ENCODE results near the gene PAPOLG. TPM values are rescaled to one million over a fixed set of nuclear protein-coding genes. Genes with fewer than 3 reads are reported as not detected.

The PAPOLG gene
- total RNA-seq, 1 donor from 2014 or later = 11.4 TPM

DNA sequence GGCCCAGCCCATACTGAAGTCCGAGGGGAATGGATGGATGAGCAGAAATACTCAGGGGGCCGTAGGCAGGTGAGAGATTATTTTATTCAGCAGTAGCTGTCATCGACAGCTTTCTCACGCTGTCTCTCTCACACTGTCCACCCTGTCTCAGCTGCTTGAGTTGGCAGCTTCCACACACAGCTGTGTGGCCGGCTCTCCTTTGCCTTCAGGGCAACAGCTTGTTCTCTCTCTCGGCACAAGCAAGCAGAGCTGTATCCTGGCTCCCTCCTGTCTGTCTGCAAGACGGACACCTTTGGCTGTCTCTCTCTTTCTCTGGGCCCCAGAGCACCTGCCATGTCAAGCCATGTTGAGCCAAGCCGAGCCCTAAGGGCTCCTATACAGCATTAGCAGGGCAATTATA is 9.8 kb upstream of the PAPOLG start:
- no peaks in the 10 kb centered on the region for H3K36me3 ChIP-seq
- H3K4me1 ChIP-seq = no peaks in the 10 kb centered on the region
- H3K4me3 ChIP-seq = no peak overlapping the region
- DNase-seq (ENCODE audit: low spot score in 2 of 2) = no peak
- H3K27me3 ChIP-seq = no peaks in the 10 kb centered on the region
- no peaks in the 10 kb centered on the region for H3K9me3 ChIP-seq
- TF ChIP-seq, protein P1, sequence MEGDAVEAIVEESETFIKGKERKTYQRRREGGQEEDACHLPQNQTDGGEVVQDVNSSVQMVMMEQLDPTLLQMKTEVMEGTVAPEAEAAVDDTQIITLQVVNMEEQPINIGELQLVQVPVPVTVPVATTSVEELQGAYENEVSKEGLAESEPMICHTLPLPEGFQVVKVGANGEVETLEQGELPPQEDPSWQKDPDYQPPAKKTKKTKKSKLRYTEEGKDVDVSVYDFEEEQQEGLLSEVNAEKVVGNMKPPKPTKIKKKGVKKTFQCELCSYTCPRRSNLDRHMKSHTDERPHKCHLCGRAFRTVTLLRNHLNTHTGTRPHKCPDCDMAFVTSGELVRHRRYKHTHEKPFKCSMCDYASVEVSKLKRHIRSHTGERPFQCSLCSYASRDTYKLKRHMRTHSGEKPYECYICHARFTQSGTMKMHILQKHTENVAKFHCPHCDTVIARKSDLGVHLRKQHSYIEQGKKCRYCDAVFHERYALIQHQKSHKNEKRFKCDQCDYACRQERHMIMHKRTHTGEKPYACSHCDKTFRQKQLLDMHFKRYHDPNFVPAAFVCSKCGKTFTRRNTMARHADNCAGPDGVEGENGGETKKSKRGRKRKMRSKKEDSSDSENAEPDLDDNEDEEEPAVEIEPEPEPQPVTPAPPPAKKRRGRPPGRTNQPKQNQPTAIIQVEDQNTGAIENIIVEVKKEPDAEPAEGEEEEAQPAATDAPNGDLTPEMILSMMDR (IDR thresholded peaks at IDR 0.05) = no peak
- H3K27ac ChIP-seq = no peak overlapping the region
- intact Hi-C loops (cut with DNase I) = no loop called here

DNA sequence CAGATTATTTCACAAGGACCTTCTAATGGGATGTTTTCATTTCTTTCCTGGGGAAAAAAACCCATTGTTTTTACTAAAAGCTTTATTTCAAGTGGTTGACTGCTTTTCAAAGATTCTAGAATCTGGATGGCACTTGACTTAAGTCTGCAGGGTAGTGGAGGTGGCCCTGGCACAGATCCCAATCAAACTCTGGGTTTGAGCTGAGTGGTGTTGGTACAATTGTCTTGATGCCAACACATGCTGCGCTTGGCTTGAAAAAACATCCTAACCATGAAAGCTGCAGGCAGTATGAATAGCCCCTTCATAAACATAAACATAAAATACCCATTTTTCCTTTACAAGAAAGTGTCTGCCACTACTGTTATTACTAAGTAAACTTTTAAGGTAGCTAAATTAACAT is 3.6 kb downstream of the PAPOLG start:
- Histone ChIP-seq H3K36me3 (peaks cover 32 to 43% of the 10 kb centered on the region in 2 donors), H3K27ac (no peak overlapping the region), H3K27me3 (no peaks in the 10 kb centered on the region), H3K9me3 (no peaks in the 10 kb centered on the region), H3K4me3 (no peak overlapping the region), H3K4me1 (peaks cover 3 to 9% of the 10 kb centered on the region in 2 donors)
- intact Hi-C loops (cut with DNase I) = loop anchor here (5.0 kb wide), 1 partner anchor 1093 kb away; the partner anchor contains the start of gene FAM161A
- TF ChIP-seq, protein P1 (IDR thresholded peaks at IDR 0.05) = no peak
- no peak for DNase-seq (ENCODE audit: low spot score in 2 of 2)

DNA sequence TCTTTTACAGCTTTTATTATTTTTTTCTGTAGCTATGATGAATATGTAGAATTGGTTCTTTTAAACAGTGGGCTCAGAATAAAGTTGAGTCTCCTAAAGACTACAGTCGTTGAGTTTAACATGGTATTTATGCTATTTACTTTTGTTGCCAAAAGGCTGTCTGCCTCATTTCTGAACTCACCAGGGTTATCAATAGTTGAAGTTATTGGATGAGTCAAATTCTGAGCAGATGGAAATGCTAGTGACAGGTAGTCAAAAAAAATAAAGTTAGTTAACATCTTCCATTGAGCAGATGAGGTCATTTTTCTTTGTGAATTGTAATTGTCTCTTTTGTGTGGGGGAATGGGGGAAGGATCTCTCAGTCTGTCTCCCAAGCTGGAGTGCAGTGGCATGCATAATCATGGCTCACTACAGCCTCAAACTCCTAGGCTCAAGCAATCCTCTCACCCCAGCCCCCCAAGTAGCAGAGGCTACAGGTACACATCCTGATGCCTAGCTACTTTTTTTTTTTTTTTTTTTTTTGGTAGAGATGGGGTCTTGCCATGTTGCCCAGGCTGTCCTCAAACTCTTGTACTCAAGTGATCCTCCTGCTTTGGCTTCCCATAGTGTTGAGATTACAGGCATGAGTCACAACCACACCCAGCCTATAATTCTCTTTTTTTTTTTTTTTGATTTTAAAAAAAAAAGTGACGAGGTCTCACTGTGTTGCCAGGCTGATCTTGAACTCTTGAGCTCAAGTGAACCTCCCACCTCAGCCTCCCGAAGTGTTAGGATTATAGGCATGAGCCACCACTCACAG is 8.9 kb downstream of the PAPOLG start:
- no peaks in the 10 kb centered on the region for H3K27me3 ChIP-seq
- H3K36me3 ChIP-seq = peaks cover 62 to 80% of the 10 kb centered on the region in 2 donors
- H3K27ac ChIP-seq = no peak overlapping the region
- H3K4me1 ChIP-seq = peaks cover 0 to 3% of the 10 kb centered on the region in 2 donors
- no peaks in the 10 kb centered on the region for H3K9me3 ChIP-seq
- intact Hi-C loops (cut with DNase I) = no loop called here
- H3K4me3 ChIP-seq = no peak overlapping the region
- DNase-seq (ENCODE audit: low spot score in 2 of 2) = no peak
- TF ChIP-seq, protein P1 (IDR thresholded peaks at IDR 0.05) = no peak

DNA sequence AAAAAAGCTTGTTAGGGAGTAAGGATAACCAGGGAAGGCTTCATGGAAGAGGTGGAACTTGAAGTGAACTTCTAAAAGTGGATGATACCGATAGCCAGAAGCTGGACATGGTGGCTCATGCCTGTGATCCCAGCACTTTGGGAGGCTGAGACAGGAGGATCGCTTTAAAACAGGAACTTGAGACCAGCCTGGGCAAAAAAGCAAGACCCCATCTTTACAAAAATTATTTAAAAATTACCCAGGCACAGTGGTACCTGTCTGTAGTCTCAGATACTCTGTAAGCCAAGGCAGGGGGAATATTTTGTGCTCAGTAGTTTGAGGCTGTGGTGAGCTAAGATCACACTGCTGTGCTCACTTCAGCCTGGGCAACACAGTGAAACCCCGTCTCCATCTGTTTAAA is 10.2 kb downstream of the PAPOLG start:
- TF ChIP-seq, protein P1 (IDR thresholded peaks at IDR 0.05) = no peak
- Histone ChIP-seq H3K9me3 (no peaks in the 10 kb centered on the region), H3K36me3 (peaks cover 60 to 80% of the 10 kb centered on the region in 2 donors), H3K4me1 (peaks cover 0 to 3% of the 10 kb centered on the region in 2 donors), H3K27ac (no peak overlapping the region), H3K27me3 (no peaks in the 10 kb centered on the region), H3K4me3 (no peak overlapping the region)
- intact Hi-C loops (cut with DNase I) = no loop called here
- DNase-seq (ENCODE audit: low spot score in 2 of 2) = no peak

DNA sequence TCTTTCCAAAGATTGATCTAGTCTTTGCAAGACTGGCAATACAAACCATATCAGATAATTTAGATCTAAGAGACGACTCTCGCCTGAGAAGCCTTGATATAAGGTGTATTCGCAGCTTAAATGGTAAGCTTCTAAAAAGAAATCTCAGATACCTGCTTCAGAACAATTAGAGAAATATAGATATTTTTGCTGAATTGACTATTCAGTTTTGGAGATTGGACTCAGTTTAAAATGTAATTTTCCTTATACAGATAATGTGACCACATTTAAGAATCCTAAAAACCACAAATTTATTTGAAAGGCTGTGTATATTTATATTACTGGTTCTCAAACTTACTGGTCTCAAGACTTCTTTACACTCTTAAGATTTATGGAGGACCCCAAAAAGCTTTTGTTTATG is 15.4 kb downstream of the PAPOLG start:
- Histone ChIP-seq H3K27me3 (no peaks in the 10 kb centered on the region), H3K36me3 (peaks cover 62 to 87% of the 10 kb centered on the region in 2 donors), H3K27ac (no peak overlapping the region), H3K4me1 (no peaks in the 10 kb centered on the region), H3K9me3 (no peaks in the 10 kb centered on the region), H3K4me3 (no peak overlapping the region)
- no peak for DNase-seq (ENCODE audit: low spot score in 2 of 2)
- TF ChIP-seq, protein P1 (IDR thresholded peaks at IDR 0.05) = no peak
- intact Hi-C loops (cut with DNase I) = no loop called here

Data from ascending aorta (tissue), 2 donors.